HG03457 (cell line): ENCODE data around the gene PPP1R14D.
"Not testable (repeated sequence)": the region's sequence is repeated elsewhere in the genome, so short reads cannot be mapped to it uniquely, and the experiment has no call there.

ENCODE experiments used
- ATAC-seq: cut with Tn5 transposase; IDR thresholded peaks from one replicate; pipeline ENCODE4 v1.9.1; 2021; ENCODE audit warnings: moderate number of reproducible peaks; ENCODE audit not compliant: unreplicated experiment

PPP1R14D gene, protein sequence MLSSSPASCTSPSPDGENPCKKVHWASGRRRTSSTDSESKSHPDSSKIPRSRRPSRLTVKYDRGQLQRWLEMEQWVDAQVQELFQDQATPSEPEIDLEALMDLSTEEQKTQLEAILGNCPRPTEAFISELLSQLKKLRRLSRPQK

DNA sequence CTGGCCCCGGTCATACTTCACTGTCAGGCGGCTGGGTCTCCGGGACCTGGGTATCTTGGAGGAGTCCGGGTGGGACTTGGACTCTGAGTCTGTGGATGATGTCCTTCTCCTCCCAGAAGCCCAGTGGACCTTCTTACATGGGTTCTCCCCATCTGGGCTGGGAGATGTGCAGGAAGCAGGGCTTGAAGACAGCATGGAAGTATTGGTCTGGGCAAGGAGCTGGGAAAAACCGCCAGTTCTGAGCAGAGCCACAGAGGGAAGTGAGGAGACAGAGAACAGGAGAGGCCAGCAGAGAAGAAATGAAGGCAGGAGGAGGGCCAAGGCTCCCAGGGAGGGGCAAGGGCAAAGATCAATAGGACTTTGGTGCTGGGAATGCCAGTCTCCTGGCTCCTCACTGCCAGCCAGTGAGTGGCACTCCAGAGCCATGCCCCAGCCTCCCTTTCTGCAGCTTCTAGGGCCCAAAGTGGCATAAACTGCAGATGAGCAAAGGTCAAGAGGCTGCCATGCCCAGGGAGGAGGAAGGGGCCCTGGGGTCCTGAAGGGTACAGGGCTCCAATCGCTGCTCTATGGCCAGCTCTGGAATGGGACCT, at the start of gene PPP1R14D:
Gene PPP1R14D, minus strand, starts transcription at position 262 of the 590 bp plus-strand sequence. Its CDS starts 67 bp downstream, at position 195.
- no peak for ATAC-seq

DNA sequence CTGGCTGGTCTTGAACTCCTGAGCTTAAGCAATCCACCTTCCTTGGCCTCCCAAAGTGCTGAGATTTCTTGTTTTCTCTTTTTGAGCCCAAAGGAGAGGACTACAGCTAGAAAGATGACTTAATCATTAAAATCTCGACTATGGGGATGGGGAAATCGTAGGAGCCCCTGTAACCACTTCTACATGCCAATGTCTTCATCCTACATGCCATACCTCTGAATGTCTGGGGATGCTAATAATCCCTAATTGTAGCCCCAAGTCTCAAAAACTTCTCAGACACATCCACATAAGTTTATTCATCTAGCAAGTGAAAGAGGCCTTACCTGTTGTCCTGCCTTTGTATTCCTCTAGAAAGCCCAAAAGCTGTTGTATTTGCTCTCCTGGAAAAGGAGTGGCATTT, 49.2 kb upstream of the PPP1R14D start:
- ATAC-seq, result no peak

DNA sequence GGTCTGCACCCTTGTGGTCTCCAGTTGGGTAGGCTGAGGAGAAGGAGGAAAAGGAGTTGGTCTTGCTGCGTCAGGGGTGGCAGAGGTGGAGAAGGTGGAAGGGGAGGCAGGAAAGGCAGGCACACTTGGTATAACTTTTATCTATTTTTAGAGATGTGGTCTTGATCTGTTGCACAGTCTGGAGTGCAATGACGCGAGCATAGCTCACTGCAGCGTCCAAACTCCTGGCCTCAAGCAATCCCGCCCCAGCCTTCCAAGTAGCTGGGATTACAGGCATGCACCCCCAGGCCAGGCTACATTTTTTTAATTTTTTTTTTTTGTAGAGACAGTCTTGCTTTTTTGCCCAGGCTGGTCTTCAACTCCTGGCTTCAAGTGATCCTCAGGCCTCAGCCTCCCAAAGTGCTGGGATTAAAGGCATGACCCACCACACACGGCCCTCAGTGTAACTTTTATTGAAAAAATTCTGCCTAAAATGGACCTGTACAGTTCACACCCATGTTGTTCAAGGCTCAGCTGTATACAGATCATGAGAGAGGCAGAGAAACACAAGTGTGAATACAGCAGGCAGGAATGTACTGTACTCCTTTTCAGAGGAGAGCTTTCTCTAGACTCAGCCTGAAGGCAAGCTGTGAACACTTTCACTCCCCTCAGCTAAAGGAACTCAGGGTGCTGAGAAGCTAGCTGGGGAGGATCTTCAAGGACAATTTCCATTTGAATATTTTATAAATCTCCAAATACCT, 47.7 kb upstream of the PPP1R14D start:
- ATAC-seq, result no peak

DNA sequence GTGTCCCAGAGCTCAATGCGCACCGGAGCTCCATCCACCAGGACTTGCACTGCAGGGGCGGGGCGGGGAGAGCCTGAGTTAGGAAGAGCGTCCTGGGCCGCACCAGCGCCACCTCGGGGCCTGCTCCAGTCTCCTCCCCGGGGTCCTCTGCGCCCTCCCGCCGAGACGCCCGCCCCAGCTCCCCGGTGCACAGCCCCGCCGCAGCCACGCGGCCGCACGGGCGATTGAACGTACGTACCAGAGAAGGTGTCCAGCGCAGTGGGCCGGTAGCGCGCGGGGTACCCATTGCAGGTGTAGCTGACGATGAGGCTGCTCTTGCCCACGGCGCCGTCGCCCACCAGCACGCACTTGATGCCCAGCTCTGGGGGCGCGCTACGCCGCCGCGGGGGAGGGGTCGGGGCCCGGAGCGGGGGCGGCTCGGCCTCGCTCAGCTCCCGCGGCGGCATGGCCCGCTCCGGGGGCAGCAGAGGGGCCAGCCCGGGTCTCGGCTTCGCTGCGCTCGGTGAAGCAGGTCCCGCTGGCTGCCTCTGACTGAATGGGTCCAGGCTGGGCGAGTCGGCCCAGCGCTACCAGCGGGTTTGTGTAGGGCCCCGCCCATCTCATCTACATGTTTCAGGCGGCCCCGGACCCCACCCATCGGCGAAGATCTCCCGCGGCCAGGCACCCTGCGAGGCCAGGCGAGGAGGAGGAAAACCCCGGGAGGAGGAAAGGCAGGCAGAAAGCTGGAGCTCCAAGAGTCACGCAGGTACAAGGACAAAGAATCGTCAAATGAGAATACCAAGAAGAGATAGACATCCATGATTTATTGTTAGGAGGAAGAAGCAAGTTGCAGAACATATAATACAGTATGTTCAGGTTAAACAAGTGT, 45.4 kb upstream of the PPP1R14D start, which contains the start of gene RHOV:
Gene RHOV, minus strand, starts transcription at position 541 of the 868 bp plus-strand sequence. Its CDS starts 95 bp downstream, at position 446.
- no peak for ATAC-seq

DNA sequence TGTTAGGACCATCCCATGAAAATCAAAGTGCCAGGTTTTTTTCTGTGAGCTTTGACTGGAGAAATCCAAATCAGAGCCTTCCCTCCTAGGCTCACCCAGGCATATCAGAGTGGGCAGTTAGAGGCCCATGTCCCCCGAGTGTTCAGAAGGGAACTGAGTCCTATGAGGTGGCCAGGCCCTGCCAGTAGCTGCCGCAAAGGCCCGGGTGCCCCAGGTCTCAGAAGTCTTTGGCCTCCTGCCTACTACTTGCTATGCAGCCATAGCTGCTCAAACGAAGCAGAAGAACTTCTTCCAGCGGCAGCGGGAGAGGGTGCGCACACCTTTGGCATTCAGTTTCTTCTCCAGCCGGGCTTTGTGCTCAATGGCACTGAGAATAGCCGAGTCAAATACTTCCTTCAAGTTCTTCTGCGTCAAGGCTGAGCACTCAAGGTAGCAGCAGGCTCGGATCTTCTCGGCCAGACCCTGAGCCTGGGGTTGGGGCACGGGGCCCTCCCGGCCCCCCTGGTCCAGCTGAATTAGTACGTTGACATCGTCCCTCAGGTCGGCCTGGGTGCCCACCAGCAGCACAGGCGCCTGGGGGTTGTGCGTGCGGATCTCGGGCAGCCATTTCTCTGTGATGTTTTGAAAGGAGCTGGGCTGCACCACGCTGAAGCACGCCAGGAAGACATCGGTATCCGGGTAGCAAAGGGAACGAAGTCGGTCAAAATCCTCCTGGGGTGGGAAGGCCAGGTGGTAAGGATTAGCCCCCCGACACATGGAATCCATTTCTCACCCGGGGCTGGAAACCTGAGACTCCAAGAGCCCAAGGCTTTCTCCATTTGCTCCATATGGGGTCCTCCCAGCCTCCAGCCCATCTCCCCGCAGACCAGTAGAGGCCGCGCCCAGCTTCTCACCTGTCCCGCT, 44.5 kb upstream of the PPP1R14D start:
- no peak for ATAC-seq

DNA sequence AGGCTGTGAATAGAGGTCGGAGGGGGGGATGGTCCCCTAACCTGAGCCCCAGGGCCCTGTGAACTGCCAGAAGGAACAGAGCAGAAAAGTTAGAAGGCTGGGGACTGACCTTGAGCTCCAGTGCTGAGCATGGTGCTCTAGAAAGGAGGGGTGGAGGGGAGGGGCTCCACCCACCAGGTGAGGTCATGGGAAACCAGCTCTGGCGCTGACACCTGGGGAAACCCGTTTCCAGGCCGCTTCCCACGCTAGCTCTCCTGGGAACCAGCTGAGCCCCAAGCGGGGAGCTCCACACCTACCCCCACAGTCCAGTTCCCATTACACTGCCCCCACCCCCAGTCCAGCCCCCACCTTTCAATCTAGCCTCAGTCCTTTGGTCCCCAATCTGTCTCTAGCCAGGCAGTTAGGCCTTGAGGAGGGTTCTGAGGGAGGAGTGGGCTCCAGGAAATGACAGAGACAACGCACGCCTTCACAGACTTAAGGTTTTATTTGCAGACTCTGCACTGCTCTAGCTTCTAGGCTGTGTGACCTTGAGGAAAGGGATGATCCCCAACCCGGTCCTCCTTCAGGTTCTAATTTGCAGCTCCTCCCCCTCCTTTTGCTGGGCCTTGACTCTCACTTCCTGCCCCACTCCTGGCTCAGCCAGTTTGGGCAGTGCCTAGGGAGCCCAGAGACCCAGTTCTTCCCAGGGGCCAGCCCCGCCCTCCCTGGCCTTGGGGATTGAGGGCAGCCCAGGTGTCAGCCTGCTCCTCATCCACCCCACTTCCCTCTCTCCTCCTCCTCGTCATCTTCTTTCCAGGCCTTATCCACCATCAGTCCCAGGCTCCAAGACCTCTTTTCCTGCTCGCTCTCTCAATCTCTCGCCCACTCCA, 43.5 kb upstream of the PPP1R14D start:
- ATAC-seq, result no peak

DNA sequence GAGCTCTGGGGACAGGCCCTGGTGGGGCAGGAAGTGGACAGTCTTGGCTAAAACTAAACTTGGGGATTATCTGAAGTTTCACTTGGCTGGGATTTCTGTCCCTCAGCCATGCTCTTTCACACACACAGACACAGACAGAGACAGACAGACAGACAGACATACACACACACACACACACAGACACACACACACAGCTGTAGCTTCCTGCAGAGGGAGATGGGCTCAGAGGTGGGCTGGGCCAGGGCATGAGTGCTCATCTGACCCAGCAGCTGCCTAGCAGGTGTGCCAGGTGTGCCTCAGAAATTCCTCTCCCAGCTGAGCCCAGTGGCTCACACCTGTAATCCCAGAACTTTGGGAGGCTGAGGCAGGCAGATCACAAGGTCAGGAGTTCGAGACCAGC, 42.2 kb upstream of the PPP1R14D start:
- ATAC-seq, result no peak

DNA sequence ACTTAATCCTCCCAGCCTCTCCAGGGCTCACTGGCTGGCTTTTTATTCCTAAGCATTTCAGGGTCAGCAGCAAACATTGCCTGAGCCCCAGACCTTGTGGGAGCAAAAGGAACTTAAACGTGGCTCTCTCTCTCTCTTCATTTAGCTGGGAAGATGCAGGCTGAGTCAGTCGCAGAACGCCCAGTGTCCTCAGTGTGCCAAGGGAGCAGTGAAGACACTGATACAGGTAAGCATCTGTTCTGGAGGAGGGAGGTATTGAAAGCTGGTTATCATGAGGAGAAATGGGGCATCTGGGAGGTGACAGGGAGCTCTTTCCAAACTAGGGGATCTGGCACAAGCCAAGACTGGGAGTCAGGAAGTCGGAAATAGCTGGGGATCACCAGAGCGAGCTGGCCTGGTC, 41.2 kb upstream of the PPP1R14D start:
- ATAC-seq, result no peak

DNA sequence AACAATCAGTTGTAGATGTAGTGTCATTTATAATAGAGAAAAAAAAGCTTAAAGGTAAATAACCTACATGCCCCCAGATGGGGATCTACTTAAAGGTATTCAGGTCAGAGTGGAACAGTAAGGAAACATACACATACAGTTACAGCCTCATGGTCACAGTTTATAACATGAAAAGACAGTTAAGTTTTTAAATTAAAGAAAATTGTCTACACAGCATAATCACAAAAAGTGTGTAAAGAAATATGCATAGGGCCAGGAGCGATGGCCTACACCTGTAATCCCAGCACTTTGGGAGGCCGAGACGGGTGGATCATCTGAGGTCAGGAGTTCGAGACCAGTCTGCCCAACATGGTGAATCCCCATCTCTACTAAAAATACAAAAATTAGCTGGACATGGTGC, 38.7 kb upstream of the PPP1R14D start:
- ATAC-seq, result no peak

DNA sequence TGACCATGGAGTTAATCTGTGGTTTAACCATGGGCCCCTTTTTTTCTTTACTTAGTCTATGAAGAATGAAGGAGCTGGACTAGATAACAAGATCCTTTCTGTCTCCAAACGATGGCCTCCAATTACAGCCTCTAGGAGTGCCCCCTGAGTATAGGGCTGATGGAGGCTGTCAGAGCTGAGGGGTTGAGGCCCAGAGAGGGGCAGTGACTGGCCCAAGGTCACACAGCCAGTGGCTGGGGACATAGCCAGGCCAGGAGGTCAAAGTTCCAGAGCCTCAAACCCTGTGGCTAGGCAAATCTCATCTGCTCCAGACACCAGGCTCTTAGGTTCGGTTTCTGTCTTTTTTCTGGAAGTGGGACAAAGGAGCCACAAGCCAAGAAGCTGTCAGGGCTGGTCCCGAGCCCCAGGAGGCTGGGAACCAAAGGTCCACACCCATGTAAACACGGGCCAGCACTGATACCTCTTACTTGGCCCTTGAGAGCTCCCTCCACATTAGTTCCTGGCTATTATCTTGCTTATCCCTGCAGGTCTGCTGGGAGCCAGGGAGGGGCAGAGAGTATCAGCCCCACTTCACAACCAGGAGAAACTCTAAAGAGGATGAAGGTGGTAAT, 35.3 kb upstream of the PPP1R14D start:
- ATAC-seq, result no peak

DNA sequence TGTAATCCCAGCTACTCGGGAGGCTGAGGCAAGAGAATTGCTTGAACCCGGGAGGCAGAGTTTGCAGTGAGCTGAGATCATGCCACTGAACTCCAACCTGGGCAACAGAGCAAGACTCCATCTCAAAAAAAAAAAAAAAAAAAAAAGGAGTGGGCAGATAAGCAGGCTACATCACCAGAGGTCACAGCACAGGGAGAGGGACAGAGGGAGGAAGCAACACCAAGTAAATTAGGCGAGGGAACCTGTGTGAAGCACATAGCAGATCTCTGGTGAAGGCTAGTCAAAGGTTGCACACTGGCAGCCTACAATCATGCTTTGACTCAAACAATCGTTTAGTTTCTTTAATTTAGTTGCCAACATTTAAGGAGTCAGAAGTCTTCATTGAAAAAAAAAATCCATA, 32.6 kb upstream of the PPP1R14D start:
- ATAC-seq, result not testable (repeated sequence)

DNA sequence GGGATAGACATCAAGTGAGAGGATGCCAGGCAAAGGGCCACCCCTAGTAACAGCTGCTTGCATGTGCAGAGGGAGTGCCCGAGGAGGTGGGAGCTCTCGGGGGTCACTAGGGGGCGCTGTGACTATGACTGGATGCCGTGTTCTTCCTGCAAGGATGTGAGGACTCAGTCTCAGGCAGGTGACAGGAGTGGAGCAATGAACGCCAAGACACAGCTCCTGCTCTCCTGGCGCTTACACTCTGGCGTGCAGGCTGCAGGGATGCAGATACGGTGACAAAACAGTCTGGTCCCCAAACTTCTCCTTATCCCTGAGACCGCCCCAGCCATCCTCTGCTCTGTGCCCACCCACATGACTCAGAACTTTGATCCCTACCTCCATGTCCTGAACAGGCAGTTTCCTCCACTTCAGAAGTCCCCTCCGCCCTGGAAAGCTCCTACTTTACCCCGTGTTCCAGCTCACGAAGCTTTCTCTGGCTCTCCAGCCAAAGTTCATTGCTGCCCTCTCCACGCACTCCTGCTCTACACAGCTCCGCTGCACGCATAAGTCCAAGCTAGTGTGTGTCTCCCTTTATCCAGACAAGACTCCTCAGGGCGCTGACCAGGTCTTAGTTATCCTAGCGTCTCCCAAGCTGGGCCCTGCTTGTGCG, 30.8 kb upstream of the PPP1R14D start:
- ATAC-seq, result no peak

DNA sequence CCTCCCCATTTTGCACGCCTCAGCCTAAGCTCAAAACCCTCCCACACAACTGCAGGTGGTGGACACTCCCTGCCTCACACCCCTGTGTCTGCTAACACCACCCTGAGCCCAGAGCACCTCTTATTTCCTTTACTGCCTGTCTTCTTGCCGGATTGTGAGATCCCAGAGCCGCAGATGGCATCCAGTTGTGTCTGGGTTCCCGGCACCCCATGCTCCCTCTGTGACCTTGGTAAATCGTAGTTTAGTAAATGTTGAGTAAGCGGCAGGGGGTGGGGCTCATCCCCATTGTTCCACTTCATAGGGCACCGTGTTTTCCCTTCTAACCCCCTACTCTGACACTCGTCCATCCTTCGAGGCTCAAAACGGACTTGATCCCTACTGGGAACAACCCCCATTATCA, 30.2 kb upstream of the PPP1R14D start:
- no peak for ATAC-seq

DNA sequence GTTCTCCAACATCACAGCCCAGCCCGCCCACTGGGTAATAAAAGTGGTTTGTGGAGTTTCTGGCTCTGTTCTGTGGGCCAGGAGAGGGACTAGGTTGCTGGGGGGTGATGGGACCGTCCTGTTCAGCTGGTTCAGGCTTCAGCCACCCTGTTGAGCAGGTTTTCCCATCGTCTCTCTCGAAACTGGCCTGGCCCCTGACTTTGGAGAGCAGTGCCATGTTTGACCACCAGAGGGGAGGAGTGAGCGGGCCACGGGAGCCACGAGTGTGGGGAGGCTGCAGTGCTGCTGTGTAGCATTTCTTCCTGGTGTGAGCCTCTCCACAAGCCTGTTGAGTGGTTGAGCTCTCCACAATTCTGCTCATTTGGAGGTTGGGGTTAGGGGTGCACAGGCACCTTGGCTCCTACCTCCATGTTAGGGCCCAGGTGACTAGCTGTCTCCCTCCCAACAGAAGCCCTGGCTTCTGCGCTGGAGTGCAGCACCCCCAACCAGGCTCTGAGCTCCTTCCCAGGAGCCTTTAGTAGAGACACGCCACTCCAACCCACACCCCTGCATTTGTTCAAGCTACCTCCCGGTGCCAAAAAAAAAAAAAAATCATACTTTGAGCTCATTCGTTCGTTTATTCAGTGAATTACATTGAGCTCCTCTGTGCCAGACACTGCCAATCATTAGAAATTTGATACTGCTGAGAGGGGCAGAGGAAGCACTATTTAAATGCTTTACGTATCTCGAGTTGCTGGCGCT, 29.3 kb upstream of the PPP1R14D start:
- no peak for ATAC-seq

DNA sequence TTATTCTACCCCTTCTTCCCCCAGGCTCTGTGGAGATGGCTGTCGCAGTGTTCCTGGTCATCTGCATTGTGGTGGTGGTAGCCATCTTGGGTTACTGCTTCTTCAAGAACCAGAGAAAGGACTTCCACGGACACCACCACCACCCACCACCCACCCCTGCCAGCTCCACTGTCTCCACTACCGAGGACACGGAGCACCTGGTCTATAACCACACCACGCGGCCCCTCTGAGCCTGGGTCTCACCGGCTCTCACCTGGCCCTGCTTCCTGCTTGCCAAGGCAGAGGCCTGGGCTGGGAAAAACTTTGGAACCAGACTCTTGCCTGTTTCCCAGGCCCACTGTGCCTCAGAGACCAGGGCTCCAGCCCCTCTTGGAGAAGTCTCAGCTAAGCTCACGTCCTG, 28.2 kb upstream of the PPP1R14D start:
- ATAC-seq, result no peak

DNA sequence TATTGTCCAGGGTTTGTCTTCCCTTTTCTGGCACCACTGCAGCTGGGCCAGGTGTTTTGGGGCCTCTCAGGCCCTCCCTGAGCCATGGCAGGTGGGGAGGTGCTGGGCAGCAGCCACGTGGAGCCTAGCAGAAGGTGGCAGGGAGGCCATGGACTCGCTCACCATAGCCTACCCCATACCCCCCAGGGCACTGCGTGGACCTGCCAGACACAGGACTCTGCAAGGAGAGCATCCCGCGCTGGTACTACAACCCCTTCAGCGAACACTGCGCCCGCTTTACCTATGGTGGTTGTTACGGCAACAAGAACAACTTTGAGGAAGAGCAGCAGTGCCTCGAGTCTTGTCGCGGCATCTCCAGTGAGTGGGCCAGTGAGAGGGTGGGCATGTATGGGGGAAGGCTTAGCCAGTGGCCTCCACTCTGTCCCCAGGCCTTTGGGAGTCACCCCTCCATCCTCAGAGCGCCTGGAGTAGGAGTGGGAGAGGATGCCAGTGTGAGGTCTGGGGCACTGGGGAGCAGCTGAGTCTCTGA, 27.3 kb upstream of the PPP1R14D start:
- ATAC-seq, result no peak

DNA sequence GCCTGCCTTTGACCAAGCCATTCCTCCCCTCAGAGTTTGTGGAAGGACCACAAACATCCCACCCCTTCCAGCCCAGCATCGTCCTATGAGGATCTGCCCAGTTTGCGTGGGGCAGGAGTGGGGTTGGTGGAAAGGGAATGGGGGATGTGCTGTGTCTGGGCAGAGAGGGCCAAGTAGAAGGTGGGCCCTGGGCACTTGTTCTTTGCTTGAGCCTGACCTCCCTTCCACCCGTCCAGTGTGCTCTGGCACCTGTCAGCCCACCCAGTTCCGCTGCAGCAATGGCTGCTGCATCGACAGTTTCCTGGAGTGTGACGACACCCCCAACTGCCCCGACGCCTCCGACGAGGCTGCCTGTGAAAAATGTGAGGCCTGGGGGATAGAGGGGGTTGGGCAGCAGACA, 25.7 kb upstream of the PPP1R14D start:
- ATAC-seq, result no peak
